BE2C (cell line): Measurements from ENCODE around the gene PITPNC1.

Experiments used
- DNase-seq: peaks from one replicate; pipeline ENCODE4 v3.0.0-alpha.2; 2020
- H3K27me3 ChIP-seq: fragments of 250-450 bp; sonication (Bioruptor Pico); 2 replicates; pipeline ENCODE4 v1.5.1; 2020; ENCODE audit warnings: mild to moderate bottlenecking
- H3K36me3 ChIP-seq: fragments of 250-450 bp; sonication (Bioruptor Pico); 2 replicates; pipeline ENCODE4 v1.5.1; 2020; ENCODE audit warnings: mild to moderate bottlenecking
- H3K4me1 ChIP-seq: fragments of 250-450 bp; sonication (Bioruptor Pico); 2 replicates; pipeline ENCODE4 v1.5.1; 2020
- H3K4me3 ChIP-seq: 2 replicates; pipeline ENCODE4 v1.5.1; 2011; ENCODE audit warnings: low read depth, low read length
- H3K9me3 ChIP-seq: fragments of 250-450 bp; sonication (Bioruptor Pico); 2 replicates; pipeline ENCODE4 v1.5.1; 2020
- TF ChIP-seq, protein P1 (sequence below): IDR thresholded peaks from 2 replicates; pipeline ENCODE4 v1.5.1; 2012; ENCODE audit warnings: mild to moderate bottlenecking, low read depth, low read length

The PITPNC1 gene

GRCh38 chr17:67458203-67458602 is 81.1 kb downstream of the PITPNC1 start:
- no peaks in the 10 kb centered on the region for H3K9me3 ChIP-seq
- no peaks in the 10 kb centered on the region for H3K36me3 ChIP-seq
- no peak overlapping the region for H3K4me3 ChIP-seq
- no peaks in the 10 kb centered on the region for H3K4me1 ChIP-seq
- TF ChIP-seq, protein P1, sequence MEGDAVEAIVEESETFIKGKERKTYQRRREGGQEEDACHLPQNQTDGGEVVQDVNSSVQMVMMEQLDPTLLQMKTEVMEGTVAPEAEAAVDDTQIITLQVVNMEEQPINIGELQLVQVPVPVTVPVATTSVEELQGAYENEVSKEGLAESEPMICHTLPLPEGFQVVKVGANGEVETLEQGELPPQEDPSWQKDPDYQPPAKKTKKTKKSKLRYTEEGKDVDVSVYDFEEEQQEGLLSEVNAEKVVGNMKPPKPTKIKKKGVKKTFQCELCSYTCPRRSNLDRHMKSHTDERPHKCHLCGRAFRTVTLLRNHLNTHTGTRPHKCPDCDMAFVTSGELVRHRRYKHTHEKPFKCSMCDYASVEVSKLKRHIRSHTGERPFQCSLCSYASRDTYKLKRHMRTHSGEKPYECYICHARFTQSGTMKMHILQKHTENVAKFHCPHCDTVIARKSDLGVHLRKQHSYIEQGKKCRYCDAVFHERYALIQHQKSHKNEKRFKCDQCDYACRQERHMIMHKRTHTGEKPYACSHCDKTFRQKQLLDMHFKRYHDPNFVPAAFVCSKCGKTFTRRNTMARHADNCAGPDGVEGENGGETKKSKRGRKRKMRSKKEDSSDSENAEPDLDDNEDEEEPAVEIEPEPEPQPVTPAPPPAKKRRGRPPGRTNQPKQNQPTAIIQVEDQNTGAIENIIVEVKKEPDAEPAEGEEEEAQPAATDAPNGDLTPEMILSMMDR = no peak
- DNase-seq = no peak
- H3K27me3 ChIP-seq = no peaks in the 10 kb centered on the region

DNA sequence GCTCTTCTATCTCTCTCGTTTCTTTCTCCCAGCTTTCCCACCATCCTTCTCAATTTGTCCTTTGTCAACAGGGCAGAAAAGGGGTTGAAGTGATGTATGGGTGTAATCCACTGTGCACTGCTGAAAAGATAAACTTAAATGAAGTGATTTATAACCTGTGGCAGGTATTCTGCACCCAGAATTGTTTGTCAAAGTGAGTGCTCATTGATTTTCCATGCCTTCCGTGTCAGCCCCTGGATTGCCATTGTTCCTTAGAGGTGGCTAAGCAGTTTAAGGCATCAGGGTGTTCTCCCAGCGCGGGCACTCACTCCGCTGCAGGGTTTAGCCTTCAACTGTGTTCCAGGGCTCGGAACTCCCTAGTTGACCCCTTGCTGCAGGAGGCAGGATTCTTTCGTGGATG is 82.9 kb downstream of the PITPNC1 start:
- Histone ChIP-seq H3K4me1 (no peaks in the 10 kb centered on the region), H3K4me3 (no peak overlapping the region), H3K36me3 (no peaks in the 10 kb centered on the region), H3K27me3 (no peaks in the 10 kb centered on the region), H3K9me3 (no peaks in the 10 kb centered on the region)
- TF ChIP-seq, protein P1 = no peak
- no peak for DNase-seq

GRCh38 chr17:67461228-67461780 is 84.2 kb downstream of the PITPNC1 start:
- no peaks in the 10 kb centered on the region for H3K9me3 ChIP-seq
- no peaks in the 10 kb centered on the region for H3K4me1 ChIP-seq
- no peaks in the 10 kb centered on the region for H3K27me3 ChIP-seq
- DNase-seq = no peak
- no peaks in the 10 kb centered on the region for H3K36me3 ChIP-seq
- H3K4me3 ChIP-seq = no peak overlapping the region
- TF ChIP-seq, protein P1 = no peak

DNA sequence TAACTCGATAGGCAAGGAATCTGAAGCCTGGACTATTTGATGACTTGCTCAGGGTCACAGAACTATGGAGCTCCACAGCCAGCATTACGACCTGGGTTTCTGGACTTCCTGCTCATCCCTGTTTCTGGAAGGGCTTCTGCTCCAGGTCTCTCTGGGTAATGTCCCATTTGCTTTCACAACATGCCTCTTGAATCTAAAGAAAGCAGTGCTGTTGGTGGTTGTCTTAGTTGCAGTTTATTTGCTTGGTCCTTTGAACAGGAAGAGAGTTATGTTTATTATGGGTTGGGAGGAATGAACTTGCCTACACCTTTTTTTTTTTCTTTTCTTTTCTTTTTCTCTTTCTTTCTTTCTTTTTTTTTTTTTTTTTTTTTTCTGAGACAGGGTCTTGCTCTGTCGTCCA is 84.8 kb downstream of the PITPNC1 start:
- DNase-seq = no peak
- Histone ChIP-seq H3K4me3 (no peak overlapping the region), H3K27me3 (no peaks in the 10 kb centered on the region), H3K36me3 (no peaks in the 10 kb centered on the region), H3K9me3 (no peaks in the 10 kb centered on the region), H3K4me1 (no peaks in the 10 kb centered on the region)
- TF ChIP-seq, protein P1 = no peak

- TF ChIP-seq, protein P1 = no peak
- no peaks in the 10 kb centered on the region for H3K4me1 ChIP-seq
- no peak overlapping the region for H3K4me3 ChIP-seq
- no peaks in the 10 kb centered on the region for H3K27me3 ChIP-seq
- no peaks in the 10 kb centered on the region for H3K36me3 ChIP-seq
- no peaks in the 10 kb centered on the region for H3K9me3 ChIP-seq
- no peak for DNase-seq
Measured at GRCh38 chr17:67466251-67466796, 89.2 kb downstream of the PITPNC1 start.
